ENCODE measurements around the gene SOX13. TPM values are rescaled to one million over a fixed set of nuclear protein-coding genes. Genes with fewer than 3 reads are reported as not detected.

Gene SOX13
- total and polyA plus RNA-seq, 9 of the 15 experiments (the other 6 are each of a cell fraction or from before 2014, with no cell fraction given) = 0.03 to 0.35 (median 0.06) TPM; not detected in 5

- no peak for TF ChIP-seq RERE (CRISPR knock-in tag; IDR thresholded peaks at IDR 0.05; ENCODE audit: borderline replicate concordance)
- no peak for TF ChIP-seq ZKSCAN3 (CRISPR knock-in tag; IDR thresholded peaks at IDR 0.05)
- peak; percentile 93 for TF ChIP-seq ZKSCAN8 (CRISPR knock-in tag; IDR thresholded peaks at IDR 0.05)
- TF ChIP-seq HDAC1 (IDR thresholded peaks at IDR 0.05) = no peak
- TF ChIP-seq HNRNPUL1 (IDR thresholded peaks at IDR 0.05; ENCODE audit: low read length) = no peak
- TF ChIP-seq NCOA2 (IDR thresholded peaks at IDR 0.05; ENCODE audit: partially characterized antibody in 2 of 2) = no peak
- no peak for TF ChIP-seq ZNF146 (CRISPR knock-in tag; IDR thresholded peaks at IDR 0.05; ENCODE audit: unreplicated experiment)
- TF ChIP-seq ZNF444 (CRISPR knock-in tag; IDR thresholded peaks at IDR 0.05) = peak; percentile 91
- TF ChIP-seq NCOR1 (IDR thresholded peaks at IDR 0.05) = no peak
- TF ChIP-seq, protein P1, sequence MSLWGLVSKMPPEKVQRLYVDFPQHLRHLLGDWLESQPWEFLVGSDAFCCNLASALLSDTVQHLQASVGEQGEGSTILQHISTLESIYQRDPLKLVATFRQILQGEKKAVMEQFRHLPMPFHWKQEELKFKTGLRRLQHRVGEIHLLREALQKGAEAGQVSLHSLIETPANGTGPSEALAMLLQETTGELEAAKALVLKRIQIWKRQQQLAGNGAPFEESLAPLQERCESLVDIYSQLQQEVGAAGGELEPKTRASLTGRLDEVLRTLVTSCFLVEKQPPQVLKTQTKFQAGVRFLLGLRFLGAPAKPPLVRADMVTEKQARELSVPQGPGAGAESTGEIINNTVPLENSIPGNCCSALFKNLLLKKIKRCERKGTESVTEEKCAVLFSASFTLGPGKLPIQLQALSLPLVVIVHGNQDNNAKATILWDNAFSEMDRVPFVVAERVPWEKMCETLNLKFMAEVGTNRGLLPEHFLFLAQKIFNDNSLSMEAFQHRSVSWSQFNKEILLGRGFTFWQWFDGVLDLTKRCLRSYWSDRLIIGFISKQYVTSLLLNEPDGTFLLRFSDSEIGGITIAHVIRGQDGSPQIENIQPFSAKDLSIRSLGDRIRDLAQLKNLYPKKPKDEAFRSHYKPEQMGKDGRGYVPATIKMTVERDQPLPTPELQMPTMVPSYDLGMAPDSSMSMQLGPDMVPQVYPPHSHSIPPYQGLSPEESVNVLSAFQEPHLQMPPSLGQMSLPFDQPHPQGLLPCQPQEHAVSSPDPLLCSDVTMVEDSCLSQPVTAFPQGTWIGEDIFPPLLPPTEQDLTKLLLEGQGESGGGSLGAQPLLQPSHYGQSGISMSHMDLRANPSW (CRISPR knock-in tag; IDR thresholded peaks at IDR 0.05) = no peak
- peak; percentile 87 for TF ChIP-seq ZNF23 (CRISPR knock-in tag; IDR thresholded peaks at IDR 0.05)
- TF ChIP-seq ZNF197 (CRISPR knock-in tag; IDR thresholded peaks at IDR 0.05; ENCODE audit: low read depth) = peak; percentile 79
- TF ChIP-seq JUND (IDR thresholded peaks at IDR 0.05; ENCODE audit: borderline replicate concordance, low read depth, low read length) = no peak
- no peak for TF ChIP-seq JUND (tag; IDR thresholded peaks at IDR 0.05; ENCODE audit: borderline replicate concordance, low read depth, low read length)
- no peak for TF ChIP-seq PHB (CRISPR knock-in tag; IDR thresholded peaks at IDR 0.05)
- TF ChIP-seq ELF2 (CRISPR knock-in tag; IDR thresholded peaks at IDR 0.05) = 0 out of 2 replicates have a peak, but pooled peaks have one; percentile 21
- no peak for TF ChIP-seq TRIM28 (IDR thresholded peaks at IDR 0.05)
- TF ChIP-seq ZFP30 (CRISPR knock-in tag; IDR thresholded peaks at IDR 0.05; ENCODE audit: borderline replicate concordance) = no peak
- no peak for TF ChIP-seq ETV5 (CRISPR knock-in tag; IDR thresholded peaks at IDR 0.05; ENCODE audit: low read depth)
- no peak for TF ChIP-seq CBX8 (IDR thresholded peaks at IDR 0.05; ENCODE audit: borderline replicate concordance, extremely low read depth, low read depth, low read length, poor library complexity, severe bottlenecking)
- no peak for TF ChIP-seq CCAR2 (IDR thresholded peaks at IDR 0.05; ENCODE audit: low read depth, low read length)
- peak; percentile 60; the same call in 1 of the 2 replicates for TF ChIP-seq ZNF324 (CRISPR knock-in tag; IDR thresholded peaks at IDR 0.05)
- peak; percentile 95; the same call in 1 of the 2 replicates for TF ChIP-seq NR4A1 (CRISPR knock-in tag; IDR thresholded peaks at IDR 0.05)
- peak; percentile 96 for TF ChIP-seq NR4A1 (tag; IDR thresholded peaks at IDR 0.05)
These were observed 98.8 kb downstream of the SOX13 start (continued) for GRCh38 chr1:204171751-204172178.
